ENCODE measurements around the gene WWOX. TPM values are rescaled to one million over a fixed set of nuclear protein-coding genes. Genes with fewer than 3 reads are reported as not detected.

Gene WWOX
- total and polyA plus RNA-seq, 2 of the 4 experiments (the other 2 are of a cell fraction) = 2.7 to 5.4 TPM

DNA sequence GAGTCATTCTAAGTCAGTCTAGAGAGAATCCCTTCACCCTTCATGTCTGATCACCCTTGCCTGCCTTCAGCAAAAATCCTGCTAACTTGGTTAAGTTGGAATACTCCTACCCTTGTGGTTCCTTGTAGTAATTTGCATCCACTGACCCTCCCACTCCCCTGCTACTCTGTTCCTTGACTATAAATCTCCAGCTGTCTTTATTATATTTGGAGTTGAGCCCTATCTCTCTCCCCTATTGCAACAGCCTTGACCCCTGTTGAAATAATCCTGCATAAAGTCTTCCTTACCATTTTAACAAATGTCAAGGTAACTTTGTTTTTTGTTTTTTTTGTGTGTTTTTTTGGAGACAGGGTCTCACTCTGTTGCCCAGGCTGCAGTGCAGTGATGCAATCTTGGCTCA lies 590.1 kb downstream of the WWOX start:
- Histone ChIP-seq H2BK5ac (ENCODE audit: low read depth, low read length, poor library complexity, severe bottlenecking) (no peak overlapping the region), H3K4me2 (ENCODE audit: low read depth, low read length) (no peak overlapping the region), H3K56ac (ENCODE audit: extremely low read depth, insufficient read depth, low read length) (no peak overlapping the region), H2AFZ (replicated peaks; ENCODE audit: low read length, poor library complexity) (no peak overlapping the region), H4K20me1 (ENCODE audit: insufficient read depth, low read length) (no peaks in the 10 kb centered on the region), H3K36me3 (ENCODE audit: control insufficient read depth, insufficient read depth, low read length) (no peaks in the 10 kb centered on the region), H3K79me1 (ENCODE audit: low read depth in 1 of 2, low read length in 2 of 2) (no peaks in the 10 kb centered on the region), H3K4me1 (ENCODE audit: control insufficient read depth, insufficient read depth, low read length) (no peaks in the 10 kb centered on the region), H3K9ac (ENCODE audit: low read depth, low read length) (no peak overlapping the region), H3K14ac (replicated peaks; ENCODE audit: low read depth, low read length) (no peak overlapping the region), H3K9me1 (ENCODE audit: insufficient read depth, low read length) (no peaks in the 10 kb centered on the region), H3K4me3 (ENCODE audit: insufficient read depth, low read depth, low read length) (no peak overlapping the region), H3K18ac (ENCODE audit: low read depth, low read length) (no peak overlapping the region), H2BK120ac (ENCODE audit: low read depth, low read length) (no peak overlapping the region), H3K23ac (ENCODE audit: low read depth, low read length) (no peak overlapping the region), H3K27me3 (ENCODE audit: control insufficient read depth, insufficient read depth, low read length) (no peaks in the 10 kb centered on the region), H3K9me3 (ENCODE audit: control insufficient read depth, insufficient read depth, low read length) (peaks cover 8% of the 10 kb centered on the region), H4K5ac (ENCODE audit: low read depth, low read length) (no peak overlapping the region), H2BK15ac (ENCODE audit: low read depth, low read length) (no peak overlapping the region), H2BK20ac (ENCODE audit: low read depth, low read length) (no peak overlapping the region), H4K8ac (ENCODE audit: low read depth in 2 of 2, low read length in 2 of 2) (no peak overlapping the region), H2AK5ac (ENCODE audit: low read depth, low read length) (no peak overlapping the region), H4K91ac (ENCODE audit: insufficient read depth, low read depth, low read length) (no peak overlapping the region), H3K4ac (ENCODE audit: low read depth, low read length) (no peak overlapping the region), H2AK9ac (replicated peaks; ENCODE audit: low read depth, low read length, poor library complexity) (no peak overlapping the region), H3K27ac (ENCODE audit: insufficient read depth, low read length) (no peak overlapping the region)
- dilution Hi-C loops (cut with HindIII; ENCODE audit: low sequenced_read_pairs, unreplicated experiment) = no loop called here
- DNase-seq = no peak
- CTCF ChIA-PET = no interaction called here
- intact Hi-C loops (cut with micrococcal nuclease) = no loop called here
- no TSS peak for BruUV-seq (replicated peaks)
- in situ Hi-C loops (cut with MboI; ENCODE audit: low sequenced_read_pairs) = no loop called here
- ATAC-seq (ENCODE audit: low read depth) = no peak
- POLR2A ChIA-PET (ENCODE audit: unreplicated experiment) = no interaction called here
- TF ChIP-seq FOS (IDR thresholded peaks at IDR 0.05; ENCODE audit: low read depth, low read length) (no peak), CEBPB (IDR thresholded peaks at IDR 0.05; ENCODE audit: low read depth, low read length) (no peak), MAFK (IDR thresholded peaks at IDR 0.05; ENCODE audit: low read depth, low read length) (no peak), USF2 (IDR thresholded peaks at IDR 0.05; ENCODE audit: low read depth, low read length) (no peak), BHLHE40 (IDR thresholded peaks at IDR 0.05; ENCODE audit: low read depth, low read length) (no peak), POLR2A (IDR thresholded peaks at IDR 0.05; ENCODE audit: low read depth, low read length) (no peak), RAD21 (IDR thresholded peaks at IDR 0.05; ENCODE audit: low read length) (no peak), CTCF (conservative IDR thresholded peaks at IDR 0.05; ENCODE audit: low read depth, low read length) (no peak), RFX5 (IDR thresholded peaks at IDR 0.05; ENCODE audit: low read depth, low read length) (no peak), MXI1 (IDR thresholded peaks at IDR 0.05; ENCODE audit: borderline replicate concordance, low read depth, low read length) (no peak), SMC3 (IDR thresholded peaks at IDR 0.05; ENCODE audit: low read depth, low read length) (no peak), CHD1 (IDR thresholded peaks at IDR 0.05; ENCODE audit: low read depth, low read length) (no peak), NFE2L2 (IDR thresholded peaks at IDR 0.05; ENCODE audit: low read depth, low read length) (no peak), MAZ (IDR thresholded peaks at IDR 0.05; ENCODE audit: borderline replicate concordance, low read depth, low read length) (no peak), RCOR1 (IDR thresholded peaks at IDR 0.05; ENCODE audit: insufficient replicate concordance, low read length) (no peak)
- TF ChIP-seq, protein P1, sequence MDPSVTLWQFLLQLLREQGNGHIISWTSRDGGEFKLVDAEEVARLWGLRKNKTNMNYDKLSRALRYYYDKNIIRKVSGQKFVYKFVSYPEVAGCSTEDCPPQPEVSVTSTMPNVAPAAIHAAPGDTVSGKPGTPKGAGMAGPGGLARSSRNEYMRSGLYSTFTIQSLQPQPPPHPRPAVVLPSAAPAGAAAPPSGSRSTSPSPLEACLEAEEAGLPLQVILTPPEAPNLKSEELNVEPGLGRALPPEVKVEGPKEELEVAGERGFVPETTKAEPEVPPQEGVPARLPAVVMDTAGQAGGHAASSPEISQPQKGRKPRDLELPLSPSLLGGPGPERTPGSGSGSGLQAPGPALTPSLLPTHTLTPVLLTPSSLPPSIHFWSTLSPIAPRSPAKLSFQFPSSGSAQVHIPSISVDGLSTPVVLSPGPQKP (IDR thresholded peaks at IDR 0.05; ENCODE audit: borderline replicate concordance, low read depth, low read length) = no peak
